ENCODE data around the gene FLYWCH2.

The FLYWCH2 gene

GRCh38 chr16:2835638-2836493, 47.1 kb upstream of the FLYWCH2 start:
- no peaks in the 10 kb centered on the region for H3K79me2 ChIP-seq (ENCODE audit: insufficient read depth, low read length)
- H3K36me3 ChIP-seq (ENCODE audit: insufficient read depth, low read length), result no peaks in the 10 kb centered on the region
- no peak overlapping the region for H3K4me2 ChIP-seq (ENCODE audit: low read length)
- no peaks in the 10 kb centered on the region for H3K9me2 ChIP-seq (ENCODE audit: low read depth, low read length)
- H3F3A ChIP-seq (ENCODE audit: insufficient read depth, low read length), result no peaks in the 10 kb centered on the region
- no peak overlapping the region for H3K27ac ChIP-seq (ENCODE audit: low read depth, low read length, poor library complexity, severe bottlenecking)
- H3K9me3 ChIP-seq (ENCODE audit: low read length), result no peaks in the 10 kb centered on the region
- H3K4me1 ChIP-seq (ENCODE audit: insufficient read depth, low read length, severe bottlenecking), result no peaks in the 10 kb centered on the region
- H4K20me1 ChIP-seq (ENCODE audit: insufficient read depth, low read length), result no peaks in the 10 kb centered on the region
- TF ChIP-seq EZH2 (IDR thresholded peaks at IDR 0.05; ENCODE audit: borderline replicate concordance, low read length), result no peak
- no peak for TF ChIP-seq CTCF (IDR thresholded peaks at IDR 0.05; ENCODE audit: low read length)
- no peak overlapping the region for H3K4me3 ChIP-seq (ENCODE audit: low read depth, low read length, poor library complexity, severe bottlenecking)
- 0 out of 2 replicates have a peak, but pooled peaks cover 11% of the 10 kb centered on the region for H3K27me3 ChIP-seq (ENCODE audit: insufficient read depth, low read length)
- H2AFZ ChIP-seq (ENCODE audit: low read length), result no peak overlapping the region
- no peak overlapping the region for H3K9ac ChIP-seq (ENCODE audit: low read length)

- Histone ChIP-seq H3K4me3 (ENCODE audit: low read depth, low read length, poor library complexity, severe bottlenecking) (no peak overlapping the region), H3K9ac (ENCODE audit: low read length) (no peak overlapping the region), H4K20me1 (ENCODE audit: insufficient read depth, low read length) (no peaks in the 10 kb centered on the region), H3K27ac (ENCODE audit: low read depth, low read length, poor library complexity, severe bottlenecking) (no peak overlapping the region), H3K9me2 (ENCODE audit: low read depth, low read length) (no peaks in the 10 kb centered on the region), H3K9me3 (ENCODE audit: low read length) (no peaks in the 10 kb centered on the region), H3K79me2 (ENCODE audit: insufficient read depth, low read length) (no peaks in the 10 kb centered on the region), H3K4me2 (ENCODE audit: low read length) (no peak overlapping the region), H3K36me3 (ENCODE audit: insufficient read depth, low read length) (no peaks in the 10 kb centered on the region), H3K4me1 (ENCODE audit: insufficient read depth, low read length, severe bottlenecking) (no peaks in the 10 kb centered on the region), H3K27me3 (ENCODE audit: insufficient read depth, low read length) (0 out of 2 replicates have a peak, but pooled peaks cover 5% of the 10 kb centered on the region), H2AFZ (ENCODE audit: low read length) (no peak overlapping the region), H3F3A (ENCODE audit: insufficient read depth, low read length) (no peaks in the 10 kb centered on the region)
- TF ChIP-seq CTCF (IDR thresholded peaks at IDR 0.05; ENCODE audit: low read length), result no peak
- no peak for TF ChIP-seq EZH2 (IDR thresholded peaks at IDR 0.05; ENCODE audit: borderline replicate concordance, low read length)
Observed at GRCh38 chr16:2836646-2837508, 46.1 kb upstream of the FLYWCH2 start.

GRCh38 chr16:2838928-2839327, 44.1 kb upstream of the FLYWCH2 start:
- H3K9ac ChIP-seq (ENCODE audit: low read length), result no peak overlapping the region
- 0 out of 2 replicates have a peak, but pooled peaks cover 5% of the 10 kb centered on the region for H3K27me3 ChIP-seq (ENCODE audit: insufficient read depth, low read length)
- no peaks in the 10 kb centered on the region for H4K20me1 ChIP-seq (ENCODE audit: insufficient read depth, low read length)
- no peak overlapping the region for H3K27ac ChIP-seq (ENCODE audit: low read depth, low read length, poor library complexity, severe bottlenecking)
- TF ChIP-seq CTCF (IDR thresholded peaks at IDR 0.05; ENCODE audit: low read length) (peak; percentile 68), EZH2 (IDR thresholded peaks at IDR 0.05; ENCODE audit: borderline replicate concordance, low read length) (no peak)
- H2AFZ ChIP-seq (ENCODE audit: low read length), result no peak overlapping the region
- H3K9me2 ChIP-seq (ENCODE audit: low read depth, low read length), result no peaks in the 10 kb centered on the region
- H3K36me3 ChIP-seq (ENCODE audit: insufficient read depth, low read length), result no peaks in the 10 kb centered on the region
- H3K4me2 ChIP-seq (ENCODE audit: low read length), result no peak overlapping the region
- no peak overlapping the region for H3K4me3 ChIP-seq (ENCODE audit: low read depth, low read length, poor library complexity, severe bottlenecking)
- no peaks in the 10 kb centered on the region for H3K9me3 ChIP-seq (ENCODE audit: low read length)
- H3K4me1 ChIP-seq (ENCODE audit: insufficient read depth, low read length, severe bottlenecking), result no peaks in the 10 kb centered on the region
- no peaks in the 10 kb centered on the region for H3F3A ChIP-seq (ENCODE audit: insufficient read depth, low read length)
- H3K79me2 ChIP-seq (ENCODE audit: insufficient read depth, low read length), result no peaks in the 10 kb centered on the region

All from OCI-LY1 (cell line).